Small intestine (tissue), 7 donors: Measurements from ENCODE around the gene SSH2. TPM values are rescaled to one million over a fixed set of nuclear protein-coding genes. Genes with fewer than 3 reads are reported as not detected.
"Not testable (repeated sequence)": the region's sequence is repeated elsewhere in the genome, so short reads cannot be mapped to it uniquely, and the experiment has no call there.

Source experiments
- DNase-seq, 2 donors: peaks; one replicate each; pipeline versions ENCODE4 v3.0.0 to v3.0.0-alpha.2; 2013
- FAIRE-seq: peaks from 2 replicates; lab custom pipeline; 2012; peaks lifted over from hg19 to GRCh38; lab: Jason Lieb, UNC
- H3K27ac ChIP-seq, 3 donors: one replicate each; pipeline ENCODE4 v1.5.1; 2013; ENCODE audit warnings: low read length in 2 of 3, mild to moderate bottlenecking in 2 of 3, control low read depth in 1 of 3, inconsistent platforms in 1 of 3, low read depth in 1 of 3, moderate library complexity in 1 of 3
- H3K27me3 ChIP-seq, 3 donors: one replicate each; pipeline ENCODE4 v1.6.1; 2013; ENCODE audit warnings: low read length in 3 of 3, inconsistent platforms in 1 of 3; ENCODE audit not compliant: control insufficient read depth in 3 of 3, insufficient read depth in 3 of 3
- H3K36me3 ChIP-seq, 3 donors: one replicate each; pipeline ENCODE4 v1.6.1; 2013; ENCODE audit warnings: low read length in 3 of 3, inconsistent platforms in 1 of 3, low read depth in 1 of 3, mild to moderate bottlenecking in 1 of 3, moderate library complexity in 1 of 3; ENCODE audit not compliant: control insufficient read depth in 3 of 3, insufficient read depth in 2 of 3
- H3K4me1 ChIP-seq, 3 donors: one replicate each; pipeline ENCODE4 v1.6.1; 2013; ENCODE audit warnings: low read length in 2 of 3, inconsistent platforms in 1 of 3, low read depth in 1 of 3, mild to moderate bottlenecking in 1 of 3, moderate library complexity in 1 of 3; ENCODE audit not compliant: control insufficient read depth in 3 of 3, insufficient read depth in 2 of 3
- H3K4me3 ChIP-seq, 3 donors: one replicate each; pipeline ENCODE4 v1.5.1; 2013; ENCODE audit warnings: low read length in 3 of 3, control low read depth in 1 of 3, inconsistent platforms in 1 of 3, low read depth in 1 of 3, mild to moderate bottlenecking in 1 of 3, moderate library complexity in 1 of 3
- H3K9me3 ChIP-seq, 2 donors: one replicate each; pipeline ENCODE4 v1.6.1; 2013; ENCODE audit warnings: low read depth in 1 of 2, low read length in 1 of 2; ENCODE audit not compliant: control insufficient read depth in 2 of 2, insufficient read depth in 1 of 2
- WGBS, 3 donors: extraction: QIAGEN DNeasy Blood & Tissue Kit; methylation state at CpG; one replicate each; pipeline ENCODE4 v1.1.7; 2013; 5-methylcytosine and 5-hydroxymethylcytosine counted together
- polyA plus RNA-seq, 4 donors: library from polyadenylated mRNA; stranded (reverse) in 3 of 4; unstranded in 1 of 4; fragments of 200-250 nt in 3 of 4; fragments of 120-200 nt in 1 of 4; gene quantifications; one replicate each; pipeline versions ENCODE4 v1.2.1 to v1.2.3, GENCODE V29; 2013
- donor health status: healthy with polysubstance abuse.
- donor health status: control.
- donor health status: control.
- donor health status: Bipolar disorder and iron deficiency.
- donor health status: healthy.

The SSH2 gene
- polyA plus RNA-seq, 4 donors: 11.6 to 18.9 (median 13.6) TPM

DNA sequence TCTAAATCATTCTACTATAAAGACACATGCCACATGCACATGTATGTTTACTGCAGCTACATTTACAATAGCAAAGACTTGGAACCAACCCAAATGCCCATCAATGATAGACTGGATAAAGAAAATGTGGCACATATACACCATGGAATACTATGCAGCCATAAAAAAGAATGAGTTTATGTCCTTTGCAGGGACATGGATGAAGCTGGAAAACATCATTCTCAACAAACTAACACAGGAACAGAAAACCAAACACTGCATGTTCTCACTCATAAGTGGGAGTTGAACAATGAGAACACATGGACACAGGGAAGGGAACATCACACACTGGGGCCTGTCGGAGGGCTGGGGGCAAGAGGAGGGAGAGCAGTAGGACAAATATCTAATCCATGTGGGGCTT is 204.6 kb downstream of the SSH2 start:
- FAIRE-seq, H3K27me3 ChIP-seq, DNase-seq, H3K4me1 ChIP-seq, H3K4me3 ChIP-seq, H3K27ac ChIP-seq, H3K36me3 ChIP-seq, H3K9me3 ChIP-seq: not testable (repeated sequence)
- WGBS, 3 donors: 94 to 100% (median 100%) methylated on average over 1 of the region's 1 CpG

GRCh38 chr17:29723278-29724047 is 206.6 kb downstream of the SSH2 start:
- no peaks in the 10 kb centered on the region for H3K9me3 ChIP-seq
- WGBS, 3 donors: 84 to 92% (median 86%) methylated on average over 2 of the region's 2 CpGs
- H3K4me3 ChIP-seq: no peak overlapping the region
- FAIRE-seq: no peak
- no peaks in the 10 kb centered on the region for H3K27me3 ChIP-seq
- peak in 1 of 2 donors; percentile 33 for DNase-seq
- peaks cover 0 to 3% (median 0%) of the 10 kb centered on the region in 3 donors for H3K36me3 ChIP-seq
- peaks cover 0 to 8% (median 0%) of the 10 kb centered on the region in 3 donors for H3K4me1 ChIP-seq
- peak overlapping the region; percentile 21 to 74 (median 55) for H3K27ac ChIP-seq

GRCh38 chr17:29722411-29723198 is 207.4 kb downstream of the SSH2 start:
- Histone ChIP-seq H3K36me3 (peaks cover 0 to 3% (median 0%) of the 10 kb centered on the region in 3 donors), H3K27ac (peak overlapping the region; percentile 32 to 75 (median 53)), H3K4me1 (peaks cover 0 to 8% (median 0%) of the 10 kb centered on the region in 3 donors), H3K4me3 (no peak overlapping the region), H3K9me3 (no peaks in the 10 kb centered on the region), H3K27me3 (no peaks in the 10 kb centered on the region)
- FAIRE-seq (no peak), DNase-seq (peak; percentile 22 to 53)
- 30 to 68% (median 45%) methylated on average over 9 of the region's 9 CpGs for WGBS, 3 donors

DNA sequence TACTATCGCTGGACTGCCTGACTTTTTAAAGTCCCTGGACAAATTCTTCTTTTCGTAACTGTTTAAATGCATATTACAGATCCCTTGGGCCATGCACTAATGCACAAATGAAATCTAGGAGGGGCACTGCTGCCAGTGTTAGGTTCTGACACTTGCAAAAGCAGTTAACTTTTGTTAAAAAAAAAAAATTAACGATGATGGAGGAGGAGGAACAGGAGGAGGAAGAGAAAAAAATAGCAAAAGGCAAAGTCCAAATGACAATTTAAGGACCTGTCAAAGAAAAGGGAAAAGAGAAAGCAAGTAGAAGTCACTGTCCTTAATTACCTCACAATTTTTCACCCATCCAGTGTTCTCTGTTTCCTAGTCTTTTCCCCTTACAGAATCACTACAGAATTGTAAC is 209.5 kb downstream of the SSH2 start:
- DNase-seq: no peak
- Histone ChIP-seq H3K36me3 (peaks cover 0 to 3% (median 0%) of the 10 kb centered on the region in 3 donors), H3K27me3 (no peaks in the 10 kb centered on the region), H3K27ac (no peak overlapping the region), H3K9me3 (no peaks in the 10 kb centered on the region), H3K4me1 (peaks cover 0 to 7% (median 0%) of the 10 kb centered on the region in 3 donors), H3K4me3 (no peak overlapping the region)
- 60 to 65% (median 60%) methylated on average over 3 of the region's 3 CpGs for WGBS, 3 donors
- FAIRE-seq: no peak

DNA sequence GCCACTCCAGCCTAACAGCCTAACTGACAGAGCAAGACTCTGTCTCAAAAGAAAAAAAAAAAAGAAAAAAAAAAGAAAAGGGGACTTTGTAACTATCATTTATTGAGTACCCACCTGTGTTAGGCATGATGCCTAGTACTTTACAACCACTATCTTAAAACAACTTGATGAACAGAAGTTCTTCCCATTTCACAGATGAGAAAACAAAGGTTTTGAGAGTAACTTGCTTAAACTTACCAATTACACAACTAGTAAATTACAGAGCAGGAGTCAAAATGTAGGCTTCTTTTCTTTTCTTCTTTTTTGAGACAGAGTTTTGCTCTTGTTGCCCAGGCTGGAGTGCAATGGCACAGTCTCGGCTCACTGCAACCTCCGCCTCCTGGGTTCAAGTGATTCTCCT is 210.6 kb downstream of the SSH2 start:
- DNase-seq (no peak), FAIRE-seq (no peak)
- 95 to 100% (median 100%) methylated on average over 2 of the region's 2 CpGs for WGBS, 3 donors
- Histone ChIP-seq H3K27me3 (no peaks in the 10 kb centered on the region), H3K9me3 (no peaks in the 10 kb centered on the region), H3K4me3 (no peak overlapping the region), H3K36me3 (peaks cover 0 to 3% (median 0%) of the 10 kb centered on the region in 3 donors), H3K4me1 (peaks cover 0 to 7% (median 0%) of the 10 kb centered on the region in 3 donors), H3K27ac (no peak overlapping the region)

GRCh38 chr17:29718446-29719039 is 211.5 kb downstream of the SSH2 start:
- no peaks in the 10 kb centered on the region for H3K27me3 ChIP-seq
- H3K4me1 ChIP-seq: peaks cover 0 to 7% (median 0%) of the 10 kb centered on the region in 3 donors
- WGBS, 3 donors: 94 to 99% (median 95%) methylated on average over 8 of the region's 8 CpGs
- peaks cover 0 to 3% (median 0%) of the 10 kb centered on the region in 3 donors for H3K36me3 ChIP-seq
- H3K27ac ChIP-seq: no peak overlapping the region
- H3K9me3 ChIP-seq: no peaks in the 10 kb centered on the region
- H3K4me3 ChIP-seq: no peak overlapping the region
- no peak for FAIRE-seq
- DNase-seq: no peak

GRCh38 chr17:29717817-29718216 is 212.2 kb downstream of the SSH2 start:
- Histone ChIP-seq H3K27ac (no peak overlapping the region), H3K27me3 (no peaks in the 10 kb centered on the region), H3K4me1 (peaks cover 0 to 4% (median 0%) of the 10 kb centered on the region in 3 donors), H3K4me3 (no peak overlapping the region), H3K9me3 (no peaks in the 10 kb centered on the region), H3K36me3 (peaks cover 0 to 3% (median 1%) of the 10 kb centered on the region in 3 donors)
- FAIRE-seq (no peak), DNase-seq (no peak)

DNA sequence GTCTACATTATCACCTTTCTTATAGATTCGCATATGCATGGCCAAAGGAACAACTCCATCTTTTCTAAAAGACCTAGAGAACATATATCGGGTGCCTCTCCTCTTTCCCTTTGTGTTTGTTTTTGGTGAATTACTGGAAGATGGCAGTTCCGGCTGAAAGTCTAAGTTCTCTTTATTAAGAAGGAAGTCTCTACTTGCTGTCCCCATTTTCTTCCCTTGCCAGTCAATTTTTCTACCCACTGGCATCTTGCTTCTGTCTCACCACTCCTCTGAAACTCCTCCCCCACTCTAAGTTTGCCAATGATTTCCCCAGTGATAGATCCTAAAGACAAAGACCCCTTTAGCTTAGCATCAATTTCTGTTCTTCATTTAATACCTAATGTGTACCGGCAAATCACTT is 213.5 kb downstream of the SSH2 start:
- DNase-seq (no peak), FAIRE-seq (no peak)
- Histone ChIP-seq H3K9me3 (no peaks in the 10 kb centered on the region), H3K4me1 (peaks cover 0 to 4% (median 0%) of the 10 kb centered on the region in 3 donors), H3K4me3 (no peak overlapping the region), H3K27me3 (no peaks in the 10 kb centered on the region), H3K27ac (no peak overlapping the region), H3K36me3 (peaks cover 0 to 3% (median 1%) of the 10 kb centered on the region in 3 donors)
- 94 to 99% (median 98%) methylated on average over 4 of the region's 4 CpGs for WGBS, 3 donors
